ENCODE results near the gene CRELD1. TPM values are rescaled to one million over a fixed set of nuclear protein-coding genes. Genes with fewer than 3 reads are reported as not detected.

CRELD1 gene
- total and polyA plus RNA-seq, 2 of the 13 experiments (the other 11 are each of a cell fraction or from before 2014, with no cell fraction given) = 27.1 to 61.9 TPM

DNA sequence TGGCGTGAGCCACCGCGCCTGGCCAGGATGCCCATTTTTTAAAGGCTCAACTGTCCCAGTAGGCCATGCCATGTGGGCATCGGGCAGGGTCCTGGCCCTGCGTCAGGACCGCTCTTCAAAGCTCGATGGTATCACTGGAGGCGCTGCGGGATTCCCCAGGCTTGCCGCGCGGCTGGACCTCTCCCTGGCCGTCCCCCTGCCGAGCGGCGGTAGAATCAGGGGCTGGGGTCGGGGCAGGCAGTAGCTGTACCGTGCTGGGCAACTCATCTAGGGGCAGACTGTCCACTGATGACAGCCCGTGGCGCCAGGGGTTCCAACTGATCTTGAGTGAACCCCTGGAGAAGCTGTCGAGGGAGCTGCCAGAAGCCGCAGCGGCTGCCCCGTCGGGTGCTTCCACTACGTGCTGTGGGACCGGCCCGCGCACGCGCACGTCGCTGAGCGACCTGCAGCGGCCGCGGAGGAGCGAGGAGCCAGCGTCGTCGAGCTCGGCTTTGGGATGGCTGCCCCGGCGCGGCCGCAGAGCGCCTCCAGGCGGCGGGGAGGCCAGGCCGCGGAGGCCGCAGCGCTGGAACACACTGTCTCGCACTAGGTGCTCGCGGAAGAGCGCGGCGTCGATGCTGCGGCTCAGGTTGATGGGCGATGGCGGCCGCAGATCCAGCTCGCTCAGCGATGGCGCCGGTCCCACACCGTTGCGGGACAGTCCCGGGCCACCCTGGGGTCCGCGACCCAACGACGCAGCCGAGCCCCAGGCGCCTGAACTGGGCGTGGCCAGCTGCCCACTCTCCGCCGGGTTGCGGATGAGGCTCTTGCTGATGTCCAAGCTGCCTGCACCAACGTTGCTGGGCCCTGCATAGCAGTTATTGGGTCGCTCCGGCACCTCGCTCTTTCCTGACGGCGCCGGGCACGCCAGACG, 12.7 kb downstream of the CRELD1 start (continued):
- TF ChIP-seq, protein P1, sequence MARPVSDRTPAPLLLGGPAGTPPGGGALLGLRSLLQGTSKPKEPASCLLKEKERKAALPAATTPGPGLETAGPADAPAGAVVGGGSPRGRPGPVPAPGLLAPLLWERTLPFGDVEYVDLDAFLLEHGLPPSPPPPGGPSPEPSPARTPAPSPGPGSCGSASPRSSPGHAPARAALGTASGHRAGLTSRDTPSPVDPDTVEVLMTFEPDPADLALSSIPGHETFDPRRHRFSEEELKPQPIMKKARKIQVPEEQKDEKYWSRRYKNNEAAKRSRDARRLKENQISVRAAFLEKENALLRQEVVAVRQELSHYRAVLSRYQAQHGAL (CRISPR knock-in tag; IDR thresholded peaks at IDR 0.05; ENCODE audit: not compliant biosample characterization) = no peak
- TF ChIP-seq SNRNP70 (IDR thresholded peaks at IDR 0.05; ENCODE audit: low read depth, low read length) (no peak), ZMYM3 (CRISPR knock-in tag; IDR thresholded peaks at IDR 0.05) (no peak), ZFP90 (CRISPR knock-in tag; IDR thresholded peaks at IDR 0.05; ENCODE audit: borderline replicate concordance) (no peak; the same call in 1 of the 2 replicates), CEBPB (IDR thresholded peaks at IDR 0.05; ENCODE audit: borderline replicate concordance, low read depth, low read length) (no peak), IRX3 (CRISPR knock-in tag; IDR thresholded peaks at IDR 0.05; ENCODE audit: borderline replicate concordance, low read depth) (no peak), ELF4 (CRISPR knock-in tag; IDR thresholded peaks at IDR 0.05; ENCODE audit: borderline replicate concordance) (no peak; the same call in 1 of the 2 replicates), NR2F1 (CRISPR knock-in tag; IDR thresholded peaks at IDR 0.05) (no peak), ZNF605 (CRISPR knock-in tag; IDR thresholded peaks at IDR 0.05) (no peak), IRF2 (CRISPR knock-in tag; IDR thresholded peaks at IDR 0.05) (peak; percentile 90; the same call in 1 of the 2 replicates)
- TF ChIP-seq, protein P2, sequence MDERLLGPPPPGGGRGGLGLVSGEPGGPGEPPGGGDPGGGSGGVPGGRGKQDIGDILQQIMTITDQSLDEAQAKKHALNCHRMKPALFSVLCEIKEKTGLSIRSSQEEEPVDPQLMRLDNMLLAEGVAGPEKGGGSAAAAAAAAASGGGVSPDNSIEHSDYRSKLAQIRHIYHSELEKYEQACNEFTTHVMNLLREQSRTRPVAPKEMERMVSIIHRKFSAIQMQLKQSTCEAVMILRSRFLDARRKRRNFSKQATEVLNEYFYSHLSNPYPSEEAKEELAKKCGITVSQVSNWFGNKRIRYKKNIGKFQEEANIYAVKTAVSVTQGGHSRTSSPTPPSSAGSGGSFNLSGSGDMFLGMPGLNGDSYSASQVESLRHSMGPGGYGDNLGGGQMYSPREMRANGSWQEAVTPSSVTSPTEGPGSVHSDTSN (CRISPR knock-in tag; IDR thresholded peaks at IDR 0.05) = no peak
- TF ChIP-seq, protein P3, sequence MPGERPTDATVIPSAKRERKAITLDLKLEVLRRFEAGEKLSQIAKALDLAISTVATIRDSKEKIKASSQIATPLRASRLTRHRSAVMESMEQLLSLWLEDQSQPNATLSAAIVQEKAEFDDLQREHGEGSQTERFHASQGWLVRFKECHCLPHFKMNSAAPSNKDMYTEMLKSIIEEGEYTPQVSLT (CRISPR knock-in tag; IDR thresholded peaks at IDR 0.05; ENCODE audit: borderline replicate concordance, low read depth) = no peak
- TF ChIP-seq, protein P4, sequence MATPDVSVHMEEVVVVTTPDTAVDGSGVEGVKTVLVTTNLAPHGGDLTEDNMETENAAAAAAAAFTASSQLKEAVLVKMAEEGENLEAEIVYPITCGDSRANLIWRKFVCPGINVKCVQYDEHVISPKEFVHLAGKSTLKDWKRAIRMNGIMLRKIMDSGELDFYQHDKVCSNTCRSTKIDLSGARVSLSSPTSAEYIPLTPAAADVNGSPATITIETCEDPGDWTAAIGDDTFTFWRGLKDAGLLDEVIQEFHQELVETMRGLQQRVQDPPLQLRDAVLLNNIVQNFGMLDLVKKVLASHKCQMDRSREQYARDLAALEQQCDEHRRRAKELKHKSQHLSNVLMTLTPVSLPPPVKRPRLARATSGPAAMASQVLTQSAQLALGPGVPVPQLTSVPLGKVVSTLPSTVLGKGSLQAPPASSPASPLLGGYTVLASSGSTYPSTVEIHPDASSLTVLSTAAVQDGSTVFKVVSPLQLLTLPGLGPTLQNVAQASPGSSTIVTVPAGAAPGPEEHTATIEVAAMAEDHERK (CRISPR knock-in tag; IDR thresholded peaks at IDR 0.05; ENCODE audit: low read depth) = peak; percentile 73
- TF ChIP-seq, protein P5, sequence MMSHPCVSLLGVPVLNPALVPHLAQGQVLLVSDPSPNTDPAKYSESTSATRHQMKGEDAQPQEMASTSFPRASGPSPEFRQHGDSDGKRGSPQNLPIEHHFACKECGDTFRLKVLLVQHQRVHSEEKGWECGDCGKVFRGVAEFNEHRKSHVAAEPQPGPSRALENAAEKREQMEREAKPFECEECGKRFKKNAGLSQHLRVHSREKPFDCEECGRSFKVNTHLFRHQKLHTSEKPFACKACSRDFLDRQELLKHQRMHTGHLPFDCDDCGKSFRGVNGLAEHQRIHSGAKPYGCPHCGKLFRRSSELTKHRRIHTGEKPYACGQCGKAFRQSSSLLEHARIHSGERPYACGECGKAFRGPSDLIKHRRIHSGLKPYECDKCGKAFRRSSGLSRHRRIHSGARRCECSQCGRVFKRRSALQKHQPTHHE (CRISPR knock-in tag; IDR thresholded peaks at IDR 0.05; ENCODE audit: borderline replicate concordance) = peak; percentile 48; the same call in 1 of the 2 replicates
- TF ChIP-seq, protein P6, sequence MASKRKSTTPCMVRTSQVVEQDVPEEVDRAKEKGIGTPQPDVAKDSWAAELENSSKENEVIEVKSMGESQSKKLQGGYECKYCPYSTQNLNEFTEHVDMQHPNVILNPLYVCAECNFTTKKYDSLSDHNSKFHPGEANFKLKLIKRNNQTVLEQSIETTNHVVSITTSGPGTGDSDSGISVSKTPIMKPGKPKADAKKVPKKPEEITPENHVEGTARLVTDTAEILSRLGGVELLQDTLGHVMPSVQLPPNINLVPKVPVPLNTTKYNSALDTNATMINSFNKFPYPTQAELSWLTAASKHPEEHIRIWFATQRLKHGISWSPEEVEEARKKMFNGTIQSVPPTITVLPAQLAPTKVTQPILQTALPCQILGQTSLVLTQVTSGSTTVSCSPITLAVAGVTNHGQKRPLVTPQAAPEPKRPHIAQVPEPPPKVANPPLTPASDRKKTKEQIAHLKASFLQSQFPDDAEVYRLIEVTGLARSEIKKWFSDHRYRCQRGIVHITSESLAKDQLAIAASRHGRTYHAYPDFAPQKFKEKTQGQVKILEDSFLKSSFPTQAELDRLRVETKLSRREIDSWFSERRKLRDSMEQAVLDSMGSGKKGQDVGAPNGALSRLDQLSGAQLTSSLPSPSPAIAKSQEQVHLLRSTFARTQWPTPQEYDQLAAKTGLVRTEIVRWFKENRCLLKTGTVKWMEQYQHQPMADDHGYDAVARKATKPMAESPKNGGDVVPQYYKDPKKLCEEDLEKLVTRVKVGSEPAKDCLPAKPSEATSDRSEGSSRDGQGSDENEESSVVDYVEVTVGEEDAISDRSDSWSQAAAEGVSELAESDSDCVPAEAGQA (IDR thresholded peaks at IDR 0.05; ENCODE audit: low read depth) = 0 out of 2 replicates have a peak, but pooled peaks have one; percentile 42
- TF ChIP-seq, protein P6 (CRISPR knock-in tag; IDR thresholded peaks at IDR 0.05; ENCODE audit: borderline replicate concordance) = no peak; the same call in 1 of the 2 replicates
